Measurements from ENCODE around the gene LMBR1.
"Not testable (repeated sequence)": the region's sequence is repeated elsewhere in the genome, so short reads cannot be mapped to it uniquely, and the experiment has no call there.

DNA sequence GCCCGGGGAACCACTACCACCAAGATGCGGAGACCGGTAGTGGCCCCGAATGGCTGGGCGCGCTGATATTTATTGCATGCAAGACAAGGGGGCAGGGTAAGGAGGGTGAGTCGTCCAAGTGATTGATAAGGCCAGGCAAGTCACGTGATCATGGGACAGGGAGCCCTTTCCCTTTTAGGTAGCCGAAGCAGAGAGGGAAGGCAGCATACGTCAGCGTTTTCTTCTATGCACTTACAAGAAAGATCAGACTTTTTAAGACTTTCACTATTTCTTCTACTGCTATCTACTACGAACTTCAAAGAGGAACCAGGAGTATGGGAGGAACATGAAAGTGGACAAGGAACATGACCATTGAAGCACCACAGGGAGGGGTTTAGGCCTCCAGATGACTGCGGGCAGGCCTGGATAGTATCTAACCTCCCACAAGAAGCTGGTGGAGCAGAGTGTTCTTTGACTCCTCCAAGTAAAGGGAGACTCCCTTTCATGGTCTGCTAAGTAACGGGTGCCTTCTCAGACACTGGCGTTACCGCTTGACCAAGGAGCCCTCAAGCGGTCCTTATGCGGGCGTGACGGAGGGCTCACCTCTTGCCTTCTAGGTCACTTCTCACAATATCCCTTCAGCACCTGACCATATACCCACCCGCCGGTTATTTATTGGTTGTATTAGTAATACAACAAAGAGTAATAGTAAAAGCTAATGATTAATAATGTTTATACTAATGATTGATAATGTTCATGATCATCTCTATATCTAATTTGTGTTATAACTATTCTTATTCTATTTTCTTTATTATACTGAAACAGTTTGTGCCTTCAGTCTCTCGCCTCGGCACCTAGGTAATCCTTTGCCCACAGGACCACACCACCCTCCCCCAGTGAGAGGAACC, 27.7 kb upstream of the LMBR1 start:
- TF ChIP-seq, protein P1, sequence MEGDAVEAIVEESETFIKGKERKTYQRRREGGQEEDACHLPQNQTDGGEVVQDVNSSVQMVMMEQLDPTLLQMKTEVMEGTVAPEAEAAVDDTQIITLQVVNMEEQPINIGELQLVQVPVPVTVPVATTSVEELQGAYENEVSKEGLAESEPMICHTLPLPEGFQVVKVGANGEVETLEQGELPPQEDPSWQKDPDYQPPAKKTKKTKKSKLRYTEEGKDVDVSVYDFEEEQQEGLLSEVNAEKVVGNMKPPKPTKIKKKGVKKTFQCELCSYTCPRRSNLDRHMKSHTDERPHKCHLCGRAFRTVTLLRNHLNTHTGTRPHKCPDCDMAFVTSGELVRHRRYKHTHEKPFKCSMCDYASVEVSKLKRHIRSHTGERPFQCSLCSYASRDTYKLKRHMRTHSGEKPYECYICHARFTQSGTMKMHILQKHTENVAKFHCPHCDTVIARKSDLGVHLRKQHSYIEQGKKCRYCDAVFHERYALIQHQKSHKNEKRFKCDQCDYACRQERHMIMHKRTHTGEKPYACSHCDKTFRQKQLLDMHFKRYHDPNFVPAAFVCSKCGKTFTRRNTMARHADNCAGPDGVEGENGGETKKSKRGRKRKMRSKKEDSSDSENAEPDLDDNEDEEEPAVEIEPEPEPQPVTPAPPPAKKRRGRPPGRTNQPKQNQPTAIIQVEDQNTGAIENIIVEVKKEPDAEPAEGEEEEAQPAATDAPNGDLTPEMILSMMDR (IDR thresholded peaks at IDR 0.05; ENCODE audit: insufficient read depth, low read depth, low read length) = not testable (repeated sequence)
- TF ChIP-seq EZH2 (IDR thresholded peaks at IDR 0.05; ENCODE audit: insufficient read depth, low read length) = not testable (repeated sequence)

Measured in astrocyte (in vitro differentiated cells and primary cell).